Lower lobe of right lung (tissue), 2 donors: Measurements from ENCODE around the gene DAGLB. TPM values are rescaled to one million over a fixed set of nuclear protein-coding genes. Genes with fewer than 3 reads are reported as not detected.

Experiments used
- ATAC-seq, 2 donors: fragments of 200-7000 bp; cut with Tn5 transposase; one replicate each; pipeline ENCODE4 v1.9.1; 2020 to 2022; ENCODE audit warnings: mild to moderate bottlenecking in 2 of 2, moderate library complexity in 2 of 2
- DNase-seq: peaks from one replicate; pipeline ENCODE4 v3.0.0-alpha.2; 2020
- H3K27ac ChIP-seq: fragments of 200-600 bp; one replicate; pipeline ENCODE4 v1.8.0; 2022
- H3K27me3 ChIP-seq: fragments of 200-600 bp; one replicate; pipeline ENCODE4 v1.8.0; 2022; ENCODE audit warnings: low read depth
- H3K36me3 ChIP-seq: fragments of 200-600 bp; one replicate; pipeline ENCODE4 v1.8.0; 2022; ENCODE audit warnings: mild to moderate bottlenecking
- H3K4me1 ChIP-seq: fragments of 200-600 bp; one replicate; pipeline ENCODE4 v1.8.0; 2022
- H3K4me3 ChIP-seq: fragments of 200-600 bp; one replicate; pipeline ENCODE4 v1.8.0; 2022; ENCODE audit warnings: mild to moderate bottlenecking
- H3K9me3 ChIP-seq: fragments of 200-600 bp; one replicate; pipeline ENCODE4 v1.8.0; 2022
- intact Hi-C: fragments of 100-400 bp; cut with DNase I; formaldehyde crosslinking; loops from one replicate; pipeline ENCODE4 v1.11.0; 2022
- long read RNA-seq: library from polyadenylated mRNA; unstranded; transcript quantifications from one replicate; pipeline ENCODE4 v2.0.0, GENCODE V29; 2021
- total RNA-seq: library from RNA; stranded (reverse); fragmentation: NEBNext Ultra II Directional; extraction: Animal tissue kit (Norgen Biotek cat#: 25700); gene quantifications from one replicate; pipeline ENCODE4 v1.2.1, GENCODE V29; 2021
- TF ChIP-seq, protein P1 (sequence below): fragments of 200-600 bp; IDR thresholded peaks from one replicate; pipeline ENCODE4 v1.8.0; 2022; ENCODE audit warnings: antibody characterized with exemption, mild to moderate bottlenecking
- donor health status: DM: no; HTN: yes; CAD: no; lungs with severe emphysema.

DAGLB gene, protein sequence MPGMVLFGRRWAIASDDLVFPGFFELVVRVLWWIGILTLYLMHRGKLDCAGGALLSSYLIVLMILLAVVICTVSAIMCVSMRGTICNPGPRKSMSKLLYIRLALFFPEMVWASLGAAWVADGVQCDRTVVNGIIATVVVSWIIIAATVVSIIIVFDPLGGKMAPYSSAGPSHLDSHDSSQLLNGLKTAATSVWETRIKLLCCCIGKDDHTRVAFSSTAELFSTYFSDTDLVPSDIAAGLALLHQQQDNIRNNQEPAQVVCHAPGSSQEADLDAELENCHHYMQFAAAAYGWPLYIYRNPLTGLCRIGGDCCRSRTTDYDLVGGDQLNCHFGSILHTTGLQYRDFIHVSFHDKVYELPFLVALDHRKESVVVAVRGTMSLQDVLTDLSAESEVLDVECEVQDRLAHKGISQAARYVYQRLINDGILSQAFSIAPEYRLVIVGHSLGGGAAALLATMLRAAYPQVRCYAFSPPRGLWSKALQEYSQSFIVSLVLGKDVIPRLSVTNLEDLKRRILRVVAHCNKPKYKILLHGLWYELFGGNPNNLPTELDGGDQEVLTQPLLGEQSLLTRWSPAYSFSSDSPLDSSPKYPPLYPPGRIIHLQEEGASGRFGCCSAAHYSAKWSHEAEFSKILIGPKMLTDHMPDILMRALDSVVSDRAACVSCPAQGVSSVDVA
- total RNA-seq: 40.6 TPM
- long read RNA-seq, transcript DAGLB-201 (15 exons, 2,897 nt): major isoform, 27 of 64 reads
- long read RNA-seq, partial matches to known transcripts: 4 of 64 reads
- long read RNA-seq, other reads (novel, unspliced or antisense): 32 of 64 reads

DNA sequence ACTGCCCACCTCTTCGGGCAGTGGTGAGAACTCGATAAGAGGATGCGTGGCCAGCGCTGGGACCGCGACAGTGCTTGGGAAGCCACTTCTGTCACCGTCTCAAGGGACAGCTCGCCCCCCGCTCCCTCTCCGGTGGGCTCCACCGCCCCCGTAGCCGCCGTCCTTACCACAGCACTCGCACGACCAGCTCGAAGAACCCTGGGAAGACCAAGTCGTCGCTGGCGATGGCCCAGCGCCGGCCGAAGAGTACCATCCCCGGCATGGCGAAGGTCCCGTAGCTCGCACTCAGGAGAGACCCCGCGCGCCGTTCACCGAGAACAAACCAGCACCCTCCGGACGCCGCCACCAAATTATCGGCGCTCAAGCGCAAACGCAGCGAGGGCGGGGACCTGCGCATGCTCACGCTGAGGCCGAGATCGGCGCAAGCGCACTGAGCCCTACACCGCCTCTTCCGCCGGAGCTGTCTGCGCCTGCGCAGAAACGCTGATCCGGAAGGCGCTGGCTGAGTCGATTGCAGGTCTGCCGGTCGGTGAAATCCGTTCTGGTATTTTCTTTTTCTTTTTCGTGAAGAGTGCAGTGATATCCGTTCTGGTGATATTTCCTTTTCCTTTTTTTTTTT, at the start of gene DAGLB:
Gene DAGLB, minus strand, starts transcription at position 374 of the 619 bp plus-strand sequence. Its CDS starts 112 bp downstream, at position 262.
- peak within 1 kb of the TSS; percentile 92 for H3K27ac ChIP-seq
- ATAC-seq (peak; percentile 92 to 95), DNase-seq (peak; percentile 96)
- intact Hi-C loops: no loop called here
- H3K4me3 ChIP-seq: peak within 1 kb of the TSS; percentile 88
- peaks cover 29% of the 10 kb centered on the region for H3K36me3 ChIP-seq
- peaks cover 32% of the 10 kb centered on the region for H3K4me1 ChIP-seq
- TF ChIP-seq, protein P1, sequence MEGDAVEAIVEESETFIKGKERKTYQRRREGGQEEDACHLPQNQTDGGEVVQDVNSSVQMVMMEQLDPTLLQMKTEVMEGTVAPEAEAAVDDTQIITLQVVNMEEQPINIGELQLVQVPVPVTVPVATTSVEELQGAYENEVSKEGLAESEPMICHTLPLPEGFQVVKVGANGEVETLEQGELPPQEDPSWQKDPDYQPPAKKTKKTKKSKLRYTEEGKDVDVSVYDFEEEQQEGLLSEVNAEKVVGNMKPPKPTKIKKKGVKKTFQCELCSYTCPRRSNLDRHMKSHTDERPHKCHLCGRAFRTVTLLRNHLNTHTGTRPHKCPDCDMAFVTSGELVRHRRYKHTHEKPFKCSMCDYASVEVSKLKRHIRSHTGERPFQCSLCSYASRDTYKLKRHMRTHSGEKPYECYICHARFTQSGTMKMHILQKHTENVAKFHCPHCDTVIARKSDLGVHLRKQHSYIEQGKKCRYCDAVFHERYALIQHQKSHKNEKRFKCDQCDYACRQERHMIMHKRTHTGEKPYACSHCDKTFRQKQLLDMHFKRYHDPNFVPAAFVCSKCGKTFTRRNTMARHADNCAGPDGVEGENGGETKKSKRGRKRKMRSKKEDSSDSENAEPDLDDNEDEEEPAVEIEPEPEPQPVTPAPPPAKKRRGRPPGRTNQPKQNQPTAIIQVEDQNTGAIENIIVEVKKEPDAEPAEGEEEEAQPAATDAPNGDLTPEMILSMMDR: no peak
- H3K9me3 ChIP-seq: no peaks in the 10 kb centered on the region
- no peaks in the 10 kb centered on the region for H3K27me3 ChIP-seq

DNA sequence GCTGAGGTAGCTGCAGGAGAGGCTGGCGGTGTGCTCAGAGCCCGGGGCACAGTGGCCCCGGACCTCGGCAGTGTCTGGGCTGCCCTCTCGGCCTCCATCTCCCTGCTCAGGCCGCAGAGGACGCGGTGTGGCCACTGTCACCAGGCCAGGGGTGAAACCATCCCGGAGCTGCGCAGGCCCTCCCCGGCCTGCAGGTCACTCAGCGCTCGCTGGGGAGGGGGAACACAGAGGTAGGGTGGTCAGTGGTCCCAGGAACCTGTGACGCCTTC, 49.8 kb upstream of the DAGLB start:
- peak; percentile 4 to 11 for ATAC-seq
- TF ChIP-seq, protein P1: no peak
- DNase-seq: no peak
- H3K27me3 ChIP-seq: no peaks in the 10 kb centered on the region
- intact Hi-C loops: no loop called here
- no peaks in the 10 kb centered on the region for H3K4me1 ChIP-seq
- H3K4me3 ChIP-seq: no peak overlapping the region
- H3K36me3 ChIP-seq: no peaks in the 10 kb centered on the region
- H3K9me3 ChIP-seq: no peaks in the 10 kb centered on the region
- H3K27ac ChIP-seq: no peak overlapping the region

DNA sequence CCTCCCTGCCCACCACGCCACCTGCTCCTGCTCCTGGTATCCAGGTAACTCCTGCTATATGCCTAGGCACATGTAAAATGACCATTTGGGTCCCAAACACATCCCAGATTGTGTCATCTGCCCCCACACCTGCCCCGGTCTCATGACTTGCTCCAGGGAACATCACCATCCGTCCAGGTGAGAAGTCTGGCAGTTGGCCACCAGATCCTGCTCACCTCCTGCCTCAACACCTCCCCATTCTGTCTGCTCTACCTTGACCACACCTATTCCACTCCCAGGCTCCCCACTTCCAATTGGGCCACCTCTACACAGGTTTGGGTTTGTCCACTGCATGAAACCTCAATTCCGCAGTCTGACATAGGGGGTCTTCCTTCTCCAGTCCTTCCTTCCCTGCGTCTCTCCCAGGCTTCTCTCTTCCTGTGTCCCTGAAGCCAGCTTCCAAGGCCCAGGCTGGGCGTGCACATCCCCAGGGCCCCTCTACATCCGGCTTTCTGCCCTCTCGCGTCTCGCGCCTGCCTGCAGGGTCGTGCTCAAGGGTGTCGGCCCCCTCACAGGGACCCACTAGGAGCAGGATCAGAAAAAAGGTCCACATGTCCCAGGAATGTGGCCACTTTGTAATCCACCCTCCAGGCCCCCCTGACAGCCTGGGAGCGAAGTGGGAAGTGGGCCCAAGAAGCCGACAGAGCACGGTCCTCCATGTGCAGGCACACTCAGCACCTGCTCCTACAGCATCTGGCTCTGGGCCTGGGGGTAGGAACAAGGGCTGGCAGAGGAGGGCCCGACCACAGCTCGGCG, 49.3 kb upstream of the DAGLB start:
- Histone ChIP-seq H3K4me3 (no peak overlapping the region), H3K27me3 (no peaks in the 10 kb centered on the region), H3K4me1 (no peaks in the 10 kb centered on the region), H3K27ac (no peak overlapping the region), H3K9me3 (no peaks in the 10 kb centered on the region), H3K36me3 (no peaks in the 10 kb centered on the region)
- peak; percentile 11 for DNase-seq
- intact Hi-C loops: no loop called here
- peak in 1 of 2 donors; percentile 5 for ATAC-seq
- TF ChIP-seq, protein P1: no peak

DNA sequence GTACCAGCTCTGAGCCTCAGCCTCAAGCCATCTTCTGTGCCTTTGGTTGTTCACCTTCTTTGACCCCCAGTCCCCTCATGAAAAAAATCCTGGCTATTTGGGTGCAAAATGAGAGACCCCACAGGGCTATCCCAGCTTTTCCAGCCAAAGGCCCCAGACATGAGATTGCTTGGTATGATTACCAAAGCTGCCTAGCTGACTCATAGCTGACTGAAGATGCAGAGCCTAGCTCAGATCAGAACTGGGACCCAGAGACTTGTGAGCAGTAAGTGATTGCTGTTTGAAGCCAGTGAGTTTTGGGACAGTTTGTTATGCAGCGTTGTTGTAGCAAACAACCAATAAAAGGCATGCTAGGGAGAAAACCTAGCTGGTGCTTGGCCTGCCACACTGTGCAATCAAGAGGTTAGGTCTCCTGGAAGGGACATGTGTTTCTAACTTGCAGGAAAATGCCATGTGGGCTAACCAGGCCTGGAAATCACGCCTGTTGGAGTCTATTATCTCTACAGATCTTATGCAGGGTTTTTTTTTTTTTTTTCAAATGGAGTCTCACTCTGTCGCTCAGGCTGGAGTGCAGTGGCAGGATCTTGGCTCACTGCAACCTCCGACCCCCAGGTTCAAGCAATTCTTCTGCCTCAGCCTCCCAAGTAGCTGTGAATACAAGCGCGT, 48.0 kb upstream of the DAGLB start:
- Histone ChIP-seq H3K27ac (no peak overlapping the region), H3K4me1 (no peaks in the 10 kb centered on the region), H3K36me3 (no peaks in the 10 kb centered on the region), H3K27me3 (no peaks in the 10 kb centered on the region), H3K9me3 (no peaks in the 10 kb centered on the region), H3K4me3 (no peak overlapping the region)
- ATAC-seq (no peak), DNase-seq (no peak)
- TF ChIP-seq, protein P1: no peak
- intact Hi-C loops: no loop called here
